G401 (cell line): ENCODE data around the gene SPATA2L. TPM values are rescaled to one million over a fixed set of nuclear protein-coding genes. Genes with fewer than 3 reads are reported as not detected.

Experiments
- DNase-seq: peaks from one replicate; pipeline ENCODE4 v3.0.0-alpha.2; 2015; ENCODE audit warnings: low spot score
- in situ Hi-C: cut with HindIII; loops from 2 replicates; pipeline ENCODE4 v1.10.0; 2016; ENCODE audit warnings: low sequenced_read_pairs, mixed read lengths
- total RNA-seq: library from RNA; depleted of rRNA; stranded (reverse); fragments of >200 nt; shearing (Covaris generic); gene quantifications from 2 replicates; pipeline ENCODE4 v1.2.3, GENCODE V29; 2014

The SPATA2L gene
- total RNA-seq, 1 experiment from 2014 or later, result 114 TPM

GRCh38 chr16:89729863-89730593 is 28.5 kb upstream of the SPATA2L start:
- in situ Hi-C loops, result no loop called here

GRCh38 chr16:89729293-89729692 is 27.8 kb upstream of the SPATA2L start:
- DNase-seq, result no peak

More at GRCh38 chr16:89729863-89730593, 28.5 kb upstream of the SPATA2L start:
- DNase-seq, result no peak

GRCh38 chr16:89727406-89728120 is 26.1 kb upstream of the SPATA2L start:
- in situ Hi-C loops, result no loop called here
- DNase-seq, result no peak

More at GRCh38 chr16:89729293-89729692, 27.8 kb upstream of the SPATA2L start:
- in situ Hi-C loops, result no loop called here

GRCh38 chr16:89723279-89724250 is 22.1 kb upstream of the SPATA2L start:
- in situ Hi-C loops, result no loop called here
- peak; percentile 34 for DNase-seq

GRCh38 chr16:89722392-89723278 is 21.1 kb upstream of the SPATA2L start:
- no peak for DNase-seq
- in situ Hi-C loops, result no loop called here

GRCh38 chr16:89721546-89722391 is 20.3 kb upstream of the SPATA2L start:
- in situ Hi-C loops, result no loop called here

GRCh38 chr16:89720813-89721545 is 19.5 kb upstream of the SPATA2L start, which contains the start of the genes VPS9D1 and ZNF276:
Gene VPS9D1, minus strand, starts transcription at chr16:89720898. Its CDS starts 37 bp downstream, at chr16:89720861.
Gene ZNF276, plus strand, starts transcription at chr16:89721537. Its CDS starts 104 bp downstream, at chr16:89721641.
- in situ Hi-C loops, result no loop called here
- DNase-seq, result peak; percentile 70

More at GRCh38 chr16:89721546-89722391, 20.3 kb upstream of the SPATA2L start:
- DNase-seq, result no peak

GRCh38 chr16:89720551-89720812 is 19.0 kb upstream of the SPATA2L start:
- DNase-seq, result no peak
- in situ Hi-C loops, result no loop called here

- no peak for DNase-seq
- in situ Hi-C loops, result no loop called here
Measured at GRCh38 chr16:89717688-89718505, 16.4 kb upstream of the SPATA2L start.

GRCh38 chr16:89716916-89717687 is 15.6 kb upstream of the SPATA2L start:
- in situ Hi-C loops, result no loop called here
- DNase-seq, result no peak

GRCh38 chr16:89716493-89716892 is 15.0 kb upstream of the SPATA2L start:
- in situ Hi-C loops, result no loop called here
- DNase-seq, result no peak

- no peak for DNase-seq
- in situ Hi-C loops, result no loop called here
Measured at GRCh38 chr16:89712274-89712781, 10.8 kb upstream of the SPATA2L start.

- DNase-seq, result no peak
- in situ Hi-C loops, result no loop called here
Measured at GRCh38 chr16:89711601-89712273, 10.2 kb upstream of the SPATA2L start.

GRCh38 chr16:89710709-89711564 is 9.4 kb upstream of the SPATA2L start:
- in situ Hi-C loops, result no loop called here
- DNase-seq, result no peak
